Umbilical cord (tissue), 2 donors: ENCODE results near the gene ANKRA2. TPM values are rescaled to one million over a fixed set of nuclear protein-coding genes. Genes with fewer than 3 reads are reported as not detected.

Source experiments
- DNase-seq: peaks from one replicate; pipeline ENCODE4 v3.0.0-alpha.2; 2015; ENCODE audit warnings: low spot score
- total RNA-seq: library from RNA; depleted of rRNA; stranded (reverse); fragments of >200 nt; gene quantifications from one replicate; pipeline ENCODE4 v1.2.3, GENCODE V29; 2014; ENCODE audit warnings: low replicate concordance; ENCODE audit not compliant: insufficient read depth

Gene ANKRA2, protein sequence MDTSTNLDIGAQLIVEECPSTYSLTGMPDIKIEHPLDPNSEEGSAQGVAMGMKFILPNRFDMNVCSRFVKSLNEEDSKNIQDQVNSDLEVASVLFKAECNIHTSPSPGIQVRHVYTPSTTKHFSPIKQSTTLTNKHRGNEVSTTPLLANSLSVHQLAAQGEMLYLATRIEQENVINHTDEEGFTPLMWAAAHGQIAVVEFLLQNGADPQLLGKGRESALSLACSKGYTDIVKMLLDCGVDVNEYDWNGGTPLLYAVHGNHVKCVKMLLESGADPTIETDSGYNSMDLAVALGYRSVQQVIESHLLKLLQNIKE
- total RNA-seq, result 72.7 TPM

DNA sequence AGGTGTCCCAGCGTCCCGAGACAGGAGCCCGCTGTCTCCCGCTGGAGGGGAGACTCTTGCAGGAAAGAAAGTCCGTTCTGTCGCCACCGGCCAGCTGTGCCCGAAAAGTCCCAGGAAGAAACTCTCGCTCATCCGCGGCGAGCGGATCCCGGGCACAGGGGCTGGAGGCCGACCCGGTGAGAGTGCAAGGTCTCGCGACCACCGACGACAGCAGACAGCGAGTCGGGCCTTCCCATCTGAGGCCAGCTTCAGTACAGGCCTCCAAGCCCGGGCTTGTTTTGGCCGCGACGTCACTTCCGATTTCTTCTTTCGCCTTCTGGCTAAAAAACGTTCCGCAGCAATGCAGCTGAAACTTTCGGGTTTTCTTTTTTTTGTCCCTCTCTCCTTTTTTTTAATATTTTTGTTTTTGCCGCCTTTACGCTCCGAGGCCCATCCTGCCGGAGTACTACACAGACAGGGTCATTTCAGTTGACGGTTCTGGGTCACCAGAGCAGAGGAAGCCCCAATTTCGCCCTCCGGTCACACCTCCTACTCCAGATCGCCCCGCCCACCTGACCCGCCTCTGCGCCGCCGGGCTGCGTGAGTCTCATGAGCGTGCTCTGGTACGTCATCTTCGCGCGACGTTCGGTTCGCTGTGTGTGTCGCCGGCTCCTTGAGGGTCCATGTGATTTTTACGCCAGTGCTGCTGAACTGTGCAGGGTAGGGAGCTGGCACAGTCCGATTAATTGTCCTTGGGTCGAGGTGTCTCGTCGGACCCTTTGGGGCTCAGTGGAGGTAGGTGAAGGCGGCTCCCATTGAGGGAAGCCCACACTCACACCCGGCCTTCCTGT lies at the start of gene ANKRA2, which contains the start of gene UTP15:
Gene ANKRA2, minus strand, starts transcription at position 501 of the 830 bp plus-strand sequence. CDS start 2,758 bp downstream, outside the sequence.
Gene UTP15, plus strand, starts transcription at position 605 of the 830 bp plus-strand sequence. CDS start 1,602 bp downstream, outside the sequence.
- peak; percentile 99 for DNase-seq

DNA sequence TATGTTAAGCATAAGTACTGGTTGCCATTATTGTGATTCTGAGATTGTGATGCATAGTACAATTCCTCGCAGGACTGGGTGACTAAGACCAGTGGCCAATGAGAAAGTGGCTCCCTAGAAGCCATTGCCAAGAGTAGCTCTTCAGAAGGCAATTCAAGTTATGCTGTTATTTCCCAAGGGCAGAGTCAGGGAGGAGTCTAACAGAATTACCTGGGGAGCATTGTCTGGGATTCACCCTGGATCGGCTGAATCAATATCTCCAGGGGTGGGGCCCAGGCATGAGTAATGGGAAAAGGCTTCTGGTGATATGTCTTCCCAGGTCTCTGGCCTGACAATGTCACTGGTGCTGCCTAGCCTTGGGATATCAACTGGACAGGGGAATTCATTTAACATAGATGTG lies 49.6 kb upstream of the ANKRA2 start:
- DNase-seq, result no peak

DNA sequence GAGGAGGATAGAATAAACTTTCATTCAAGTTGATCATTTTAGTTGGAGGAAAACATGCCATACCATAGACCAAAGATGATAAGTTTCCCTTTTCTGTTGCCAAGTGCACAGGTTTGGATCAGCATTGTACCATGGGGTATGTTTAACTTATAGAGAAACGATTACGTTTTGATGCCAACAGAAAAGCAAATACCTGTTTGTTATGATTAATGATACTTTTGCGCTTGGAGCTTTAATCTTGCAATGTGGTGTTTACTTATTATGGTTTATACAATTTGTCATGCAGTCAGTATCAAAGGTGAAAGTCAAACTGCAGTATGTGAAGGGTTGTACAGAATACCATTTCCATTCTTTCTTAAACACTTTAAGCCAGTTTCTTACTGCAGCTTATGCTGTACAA lies 47.4 kb upstream of the ANKRA2 start:
- DNase-seq, result no peak

DNA sequence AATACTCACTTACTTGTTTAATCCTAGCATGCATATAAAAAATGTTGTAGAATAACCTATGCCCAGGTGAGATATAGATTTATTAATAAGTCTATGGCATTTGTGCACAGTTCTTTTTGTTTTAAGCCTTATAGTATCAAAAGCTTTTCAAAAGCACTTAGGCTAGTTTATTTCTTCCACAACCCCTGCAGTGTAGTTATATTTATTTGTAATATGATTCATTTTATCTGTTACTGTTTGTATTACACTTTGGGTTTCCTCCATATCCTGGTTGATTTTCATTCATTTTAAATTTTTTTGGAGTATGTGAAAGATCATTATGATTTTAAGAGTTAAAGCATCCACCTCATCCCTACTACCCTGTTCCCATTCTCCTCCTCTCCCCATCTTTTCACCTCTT lies 41.8 kb upstream of the ANKRA2 start:
- no peak for DNase-seq

DNA sequence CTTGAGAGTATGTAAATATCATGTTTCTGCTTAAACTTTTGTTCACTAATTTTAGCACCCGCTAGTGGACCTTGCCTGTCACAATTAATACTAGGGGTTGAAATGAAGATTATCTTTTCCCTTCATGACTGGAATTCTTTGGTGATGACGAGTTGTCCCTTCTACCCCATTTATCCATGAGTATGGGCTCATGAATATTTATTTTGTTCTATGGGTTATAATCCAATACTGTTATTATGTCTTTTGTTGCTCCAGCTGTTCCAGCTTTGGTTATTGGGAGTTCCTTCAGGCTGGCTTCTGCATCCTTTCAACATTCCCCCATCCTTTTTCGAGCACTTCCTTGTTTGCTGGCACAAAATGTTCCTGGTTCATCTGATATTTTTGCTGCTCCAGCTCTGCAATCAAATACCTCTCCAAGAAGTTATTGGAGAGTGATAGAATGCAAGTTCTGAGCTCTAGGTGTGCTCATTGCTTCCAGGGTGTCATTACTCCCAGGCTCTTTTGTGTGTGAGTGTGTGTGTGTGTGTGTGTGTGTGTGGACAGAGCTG lies 40.8 kb upstream of the ANKRA2 start:
- no peak for DNase-seq

DNA sequence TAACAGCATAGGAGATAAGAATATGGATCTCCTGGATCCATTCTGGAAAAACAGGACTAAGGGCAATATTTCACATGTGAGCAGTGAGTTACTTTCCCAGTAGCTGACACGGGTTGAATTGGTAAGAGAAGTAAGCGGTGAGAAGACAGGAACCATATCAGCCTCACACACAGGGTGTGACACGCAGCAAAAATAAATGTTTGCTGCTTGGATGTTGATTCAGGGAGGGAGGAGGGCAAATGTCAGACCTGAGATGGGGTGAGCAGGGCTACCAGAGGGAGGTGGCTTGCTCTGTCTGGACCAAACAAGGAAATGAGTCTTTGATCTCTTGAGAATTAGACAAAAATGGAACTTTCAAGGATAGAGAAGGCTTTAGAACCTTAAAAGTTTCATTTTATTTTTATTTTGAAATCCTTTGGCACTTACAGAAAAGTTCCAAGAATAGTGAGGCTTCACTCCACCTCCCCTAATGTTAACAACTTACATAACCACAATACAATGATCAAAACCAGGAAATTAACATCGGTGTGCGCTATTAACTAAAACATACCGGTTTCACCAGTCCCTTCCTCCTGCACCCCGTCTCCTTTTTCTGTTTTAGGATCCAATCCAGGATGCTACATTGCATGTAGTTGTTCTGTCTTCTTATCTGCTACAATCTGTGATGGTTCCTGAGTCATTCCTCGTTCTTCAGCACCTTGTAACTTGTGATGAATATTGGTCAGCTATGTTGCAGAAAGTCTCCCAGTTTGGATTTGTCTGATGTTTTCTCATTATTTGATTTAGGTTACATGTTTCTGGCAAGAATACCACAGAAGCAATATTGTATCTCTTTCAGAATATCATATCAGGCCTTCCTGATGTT lies 40.0 kb upstream of the ANKRA2 start:
- DNase-seq, result no peak

DNA sequence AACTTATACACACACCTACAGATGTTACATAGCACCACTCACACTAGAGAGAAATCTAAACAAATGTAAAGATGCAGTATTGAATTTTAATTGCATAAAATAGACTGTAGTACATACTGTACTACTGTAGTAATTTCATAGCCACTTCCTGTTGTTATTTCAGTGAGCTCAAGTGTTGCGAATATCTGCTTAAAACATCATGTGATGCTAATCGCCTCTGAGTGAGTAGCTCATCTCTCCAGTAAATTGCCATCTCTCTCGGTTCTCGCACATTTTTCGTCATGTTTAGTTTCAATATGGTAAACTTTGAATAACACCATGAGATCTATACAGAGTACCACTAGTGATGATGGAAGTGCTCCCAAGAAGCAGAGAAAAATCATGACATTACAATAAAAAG lies 38.6 kb upstream of the ANKRA2 start:
- DNase-seq, result no peak

DNA sequence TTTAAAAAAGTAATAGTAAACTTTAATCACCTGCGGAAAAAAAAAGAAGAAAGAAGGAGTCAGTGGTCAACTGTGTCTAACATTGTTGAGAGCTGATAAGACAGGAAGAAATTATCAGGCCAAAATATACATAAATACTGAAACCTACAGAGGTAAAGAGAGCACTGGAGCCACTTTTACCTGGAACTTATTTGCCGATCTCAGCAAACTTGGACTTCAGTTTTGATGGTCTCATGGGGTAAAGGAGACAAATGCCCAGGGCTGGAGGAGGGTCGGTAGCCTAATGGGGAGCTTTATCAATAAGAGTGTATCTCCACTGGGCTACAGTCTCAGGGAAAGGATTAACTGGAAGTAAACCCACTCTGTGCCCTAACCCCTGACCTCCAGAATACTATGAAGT lies 33.9 kb upstream of the ANKRA2 start:
- DNase-seq, result no peak

DNA sequence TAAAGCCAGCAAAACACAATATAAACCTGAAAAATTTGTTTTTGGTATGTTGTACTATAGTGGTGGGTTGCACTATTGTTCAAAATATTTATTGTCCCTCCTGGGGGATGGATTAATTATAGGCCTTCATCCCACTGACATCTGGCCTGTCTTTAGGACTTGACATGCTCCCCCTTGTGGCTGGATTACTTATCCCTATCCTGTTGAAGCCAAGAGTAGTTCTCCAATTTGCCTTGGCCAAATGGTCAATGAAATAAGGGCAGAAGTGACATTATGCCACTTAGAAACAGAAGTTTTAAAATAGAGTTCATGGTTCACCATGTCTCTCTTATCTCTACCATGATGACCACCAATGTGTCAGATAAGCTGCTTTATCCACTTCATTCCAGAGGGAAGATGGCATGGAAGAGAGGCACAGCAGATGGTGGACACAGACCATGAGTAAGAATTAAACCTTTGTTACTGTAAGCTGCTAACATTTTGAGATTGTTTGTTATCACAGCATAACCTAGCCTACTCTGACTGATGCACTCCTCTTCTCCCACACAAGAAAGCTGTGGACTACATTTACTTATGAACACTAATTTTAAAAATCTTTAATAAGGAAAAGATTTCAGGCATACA lies 31.4 kb upstream of the ANKRA2 start:
- no peak for DNase-seq

DNA sequence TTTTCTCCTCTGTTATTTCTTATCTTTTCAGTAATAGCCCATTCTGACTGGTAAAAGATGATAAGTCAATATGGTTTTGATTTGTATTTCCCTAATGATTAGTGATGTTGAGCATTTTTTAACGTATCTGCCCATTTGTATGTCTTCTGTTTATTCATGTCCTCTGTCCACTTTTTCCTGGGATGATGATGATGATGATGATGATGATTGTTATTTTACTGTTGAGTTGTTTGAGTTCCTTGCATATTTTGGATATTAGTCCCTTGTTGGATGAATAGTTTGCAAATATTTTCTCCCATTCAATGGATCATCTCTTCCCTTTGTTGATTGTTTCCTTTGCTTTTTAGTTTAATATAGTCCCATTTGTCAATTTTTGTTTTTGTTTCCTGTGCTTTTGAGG lies 27.1 kb upstream of the ANKRA2 start:
- no peak for DNase-seq

DNA sequence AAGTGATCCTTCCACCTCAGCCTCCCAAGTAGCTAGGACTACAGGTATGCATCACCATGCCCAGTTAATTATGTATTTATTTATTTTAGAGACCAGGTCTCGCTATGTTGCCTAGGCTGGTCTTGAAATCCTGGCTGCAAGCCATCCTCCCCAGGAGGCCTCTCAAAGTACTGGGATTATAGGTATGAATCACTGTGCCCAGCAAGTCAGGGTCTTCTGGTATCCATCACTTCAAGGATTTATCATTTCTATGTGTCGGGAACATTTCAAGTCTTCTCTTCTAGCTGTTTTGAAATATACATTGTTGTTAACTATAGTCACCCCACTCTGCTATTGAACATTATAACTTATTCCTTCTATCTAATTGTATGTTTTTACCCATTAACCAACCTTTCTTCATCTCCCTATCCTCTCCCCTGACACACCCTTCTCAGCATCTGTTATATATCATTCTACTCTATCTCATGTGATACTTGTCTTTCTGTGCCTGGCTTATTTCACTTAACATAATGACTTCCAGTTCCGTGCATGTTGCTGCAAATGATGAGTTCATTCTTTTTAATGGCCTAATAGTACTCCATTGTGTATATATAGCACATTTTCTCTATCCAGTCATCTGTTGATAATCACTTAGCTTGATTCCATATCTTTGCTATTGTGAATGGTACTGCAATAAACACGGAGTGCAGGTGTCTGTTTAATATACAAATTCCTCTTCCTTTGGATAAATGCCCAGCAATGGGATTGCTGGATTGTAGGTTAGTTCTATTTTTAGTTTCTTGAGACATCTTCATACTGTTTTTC lies 26.5 kb upstream of the ANKRA2 start:
- peak; percentile 54 for DNase-seq

DNA sequence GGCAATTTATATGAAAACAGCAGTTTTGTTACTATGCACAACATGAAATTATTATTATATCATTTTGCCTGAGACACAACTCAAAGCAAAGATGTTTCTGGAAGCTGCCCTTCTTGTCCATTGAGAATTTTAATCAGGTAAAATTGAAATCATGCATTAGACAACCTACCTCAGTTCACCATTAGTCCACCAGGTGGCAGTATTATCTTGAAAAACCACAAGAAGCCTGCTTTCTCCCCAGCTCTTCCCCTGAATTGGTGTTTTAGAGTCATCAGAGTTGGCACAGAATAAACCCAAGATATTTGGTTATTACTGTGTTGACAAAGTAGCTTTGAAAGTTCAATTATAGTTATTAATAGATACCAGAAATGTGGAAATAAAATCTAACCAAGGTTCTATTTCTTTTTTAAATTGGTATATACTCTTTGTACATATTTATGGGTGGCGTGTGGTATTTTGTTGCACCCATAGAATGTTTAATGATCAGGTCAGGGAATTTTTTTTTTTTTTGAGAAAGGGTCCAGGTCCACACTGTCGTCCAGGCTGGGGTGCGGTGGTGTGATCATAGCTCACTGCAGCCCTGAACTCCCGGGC lies 25.8 kb upstream of the ANKRA2 start:
- peak; percentile 85 for DNase-seq

DNA sequence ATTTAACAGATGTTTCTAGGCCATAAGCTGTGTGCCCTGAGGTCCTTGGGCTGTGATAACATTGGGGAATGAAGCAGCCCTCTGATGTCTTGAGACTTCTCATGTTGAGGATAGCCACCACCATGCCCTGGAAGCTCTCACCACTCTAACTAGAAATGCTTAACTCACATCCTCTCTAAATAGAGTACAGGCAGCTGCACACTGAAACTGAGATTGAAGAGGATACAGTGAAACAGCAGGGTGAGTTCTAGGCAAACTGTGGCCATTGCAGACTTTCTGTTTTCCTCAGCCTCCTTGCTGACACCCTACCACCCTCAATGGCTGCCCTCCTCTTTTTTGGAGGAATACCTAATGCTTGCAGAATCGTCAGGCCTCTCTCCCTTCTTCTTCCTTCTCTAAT lies 22.5 kb upstream of the ANKRA2 start:
- no peak for DNase-seq

DNA sequence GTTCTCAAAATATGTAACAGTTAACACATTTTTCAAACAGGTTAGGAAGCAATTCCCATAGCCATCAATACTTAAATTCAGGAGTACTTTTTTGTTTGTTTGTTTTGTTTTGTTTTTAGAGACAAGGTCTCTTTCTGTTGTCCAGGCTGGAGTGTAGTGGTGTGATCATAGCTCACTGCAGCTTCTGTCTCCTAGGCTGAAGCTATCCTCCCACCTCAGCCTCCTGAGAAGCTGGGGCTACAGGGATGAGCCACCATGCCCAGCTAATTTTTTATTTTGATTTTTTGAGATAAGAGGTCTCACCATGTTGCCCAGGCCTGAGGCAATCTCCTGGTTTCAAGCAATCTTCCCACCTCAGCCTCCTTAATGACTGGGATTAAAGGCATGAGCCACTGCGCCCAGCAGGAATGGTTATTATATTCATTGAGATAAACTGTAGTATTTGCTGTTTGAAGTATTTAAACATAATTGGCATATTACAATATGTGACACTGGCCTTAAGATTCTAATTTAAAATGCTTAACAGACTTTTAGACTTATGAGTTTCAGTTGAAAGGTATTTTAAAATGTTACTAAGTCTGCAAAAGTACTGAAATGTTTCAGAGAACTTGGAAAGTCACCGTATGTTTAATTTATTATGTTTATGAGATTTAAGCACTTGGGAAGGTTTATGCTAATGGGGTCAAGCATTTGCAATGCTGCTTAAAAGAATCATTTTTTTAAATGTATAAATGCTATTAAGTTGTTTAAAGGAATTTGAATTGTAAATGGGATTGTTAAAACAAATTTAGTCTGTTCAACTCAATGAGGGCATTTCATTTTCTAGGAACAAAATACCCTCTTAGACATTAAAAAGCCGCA lies 17.1 kb upstream of the ANKRA2 start:
- no peak for DNase-seq

DNA sequence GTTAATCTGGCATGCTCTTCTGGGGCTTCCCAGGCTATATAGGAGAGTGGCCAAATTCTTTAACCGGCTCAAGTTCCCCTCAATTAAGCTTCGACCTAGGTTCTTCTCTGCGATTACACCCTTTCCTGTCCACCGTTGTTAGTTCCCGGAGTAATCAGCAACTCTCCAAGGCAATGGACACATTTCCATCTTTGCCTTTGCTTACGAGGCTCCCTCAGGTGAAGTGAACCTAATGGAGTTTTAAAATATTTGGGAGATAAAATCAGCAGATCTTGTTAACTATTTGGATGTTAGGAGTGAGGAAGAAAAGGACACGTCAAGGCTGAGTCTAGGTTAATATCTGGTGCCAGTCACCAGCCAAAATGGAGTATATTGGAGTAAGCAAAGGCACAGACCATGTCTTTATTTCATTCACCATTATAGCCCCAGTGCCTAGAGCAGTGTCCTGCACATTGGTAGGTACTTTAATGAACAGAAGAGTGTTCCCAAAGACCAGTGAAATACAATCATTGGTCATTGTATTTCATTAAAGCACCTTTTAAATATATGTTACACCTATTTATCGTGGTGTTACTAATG lies 619 bp upstream of the ANKRA2 start:
- DNase-seq, result no peak

DNA sequence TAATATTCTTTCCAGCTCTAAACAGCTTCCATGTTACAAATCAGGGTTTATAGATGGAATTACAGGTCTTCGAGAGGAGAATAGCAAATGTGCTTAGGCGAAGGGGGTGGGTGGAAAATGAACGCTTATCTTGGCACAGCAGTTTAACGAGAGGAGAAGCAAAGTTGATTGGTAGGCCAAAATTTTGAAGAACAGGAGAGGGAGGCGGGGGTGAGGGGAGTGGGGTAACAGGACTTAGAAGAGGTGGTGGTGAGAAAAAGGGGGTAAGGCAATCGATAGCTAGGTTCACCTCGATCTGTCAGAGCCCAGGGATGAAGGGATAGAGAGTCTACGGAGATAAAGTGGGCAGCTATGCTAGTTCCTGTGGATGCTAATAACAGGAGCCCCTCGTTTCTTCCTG lies 764 bp downstream of the ANKRA2 start:
- no peak for DNase-seq

DNA sequence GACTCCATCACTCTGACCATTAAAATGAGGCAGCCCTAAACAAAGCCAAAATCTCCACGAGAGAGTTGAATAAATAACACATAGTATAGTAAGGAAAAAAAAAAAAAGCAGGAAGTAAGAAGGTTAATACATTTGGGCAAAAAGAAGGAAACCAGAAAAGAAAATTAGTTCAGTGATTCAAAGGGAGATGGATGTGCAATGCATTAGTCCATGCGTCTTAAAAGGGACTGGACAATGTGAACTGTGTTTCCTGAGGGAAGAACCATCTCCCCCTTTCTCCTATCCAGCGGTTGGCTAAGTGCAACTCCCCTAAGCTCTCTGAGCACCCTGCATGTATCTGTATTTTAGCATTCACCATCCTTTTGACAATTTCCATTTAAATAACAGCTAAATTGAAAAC lies 1.4 kb downstream of the ANKRA2 start:
- DNase-seq, result no peak

DNA sequence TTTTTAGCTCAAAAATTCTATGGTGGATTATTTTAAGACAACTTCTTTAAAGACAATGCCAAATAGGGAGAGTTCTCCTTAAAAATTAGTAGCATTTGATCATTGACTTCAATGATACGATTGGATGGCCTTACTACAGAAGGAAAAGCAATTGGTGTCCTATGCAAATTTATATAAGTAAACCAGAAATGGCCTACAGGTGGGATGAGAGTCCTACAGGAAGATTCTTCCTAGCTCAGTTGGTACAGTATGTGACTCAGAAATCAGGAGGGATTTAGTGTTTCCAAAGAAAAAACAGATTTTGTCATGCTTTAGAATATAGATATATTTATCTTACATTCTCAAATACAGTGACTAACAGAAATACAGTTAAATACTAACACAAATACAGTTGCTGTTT lies 6.5 kb downstream of the ANKRA2 start:
- no peak for DNase-seq

DNA sequence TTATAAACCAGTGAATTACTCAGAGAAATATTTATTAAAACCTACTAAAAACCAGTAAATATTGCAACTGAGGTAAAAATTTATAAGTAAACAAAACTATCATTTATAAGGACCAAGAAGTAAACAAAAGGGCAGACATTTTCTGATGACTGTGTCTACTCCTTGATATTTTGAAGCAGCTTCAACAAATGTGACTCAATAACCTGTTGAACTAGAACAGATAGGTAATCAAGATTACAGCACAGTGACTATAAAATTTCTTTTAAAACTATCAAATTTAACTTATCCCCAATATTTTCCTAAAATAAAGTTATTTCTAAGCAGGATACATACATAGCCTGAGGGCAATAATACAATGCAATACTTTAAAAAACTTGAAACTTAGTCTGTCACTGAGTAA lies 12.8 kb downstream of the ANKRA2 start:
- DNase-seq, result no peak
